ENCODE measurements around the gene TSPAN18.

- TF ChIP-seq POLR2A (IDR thresholded peaks at IDR 0.05; ENCODE audit: low read length) (no peak), GATA1 (IDR thresholded peaks at IDR 0.05; ENCODE audit: low read depth, low read length) (no peak)
Observed at GRCh38 chr11:44903518-44903917, 176.8 kb downstream of the TSPAN18 start.

All from erythroblast (primary cell).